Subcutaneous adipose tissue (tissue), 4 donors: Measurements from ENCODE around the gene PLCXD3. TPM values are rescaled to one million over a fixed set of nuclear protein-coding genes. Genes with fewer than 3 reads are reported as not detected.

Experiments
- total RNA-seq, 4 donors: library from RNA; depleted of rRNA; stranded (reverse); fragments of >200 nt; gene quantifications; one replicate each; pipeline ENCODE4 v1.1.0, GENCODE V29; 2016
- TF ChIP-seq, protein P1 (sequence below): fragments of 450-650 bp; IDR thresholded peaks from one replicate; pipeline ENCODE4 v1.5.1; 2016; ENCODE audit warnings: low read depth, mild to moderate bottlenecking, control low read depth, antibody characterized with exemption, moderate library complexity

PLCXD3 gene
- total RNA-seq, 4 donors from 2014 or later: 3.4 to 8.1 (median 7.1) TPM

DNA sequence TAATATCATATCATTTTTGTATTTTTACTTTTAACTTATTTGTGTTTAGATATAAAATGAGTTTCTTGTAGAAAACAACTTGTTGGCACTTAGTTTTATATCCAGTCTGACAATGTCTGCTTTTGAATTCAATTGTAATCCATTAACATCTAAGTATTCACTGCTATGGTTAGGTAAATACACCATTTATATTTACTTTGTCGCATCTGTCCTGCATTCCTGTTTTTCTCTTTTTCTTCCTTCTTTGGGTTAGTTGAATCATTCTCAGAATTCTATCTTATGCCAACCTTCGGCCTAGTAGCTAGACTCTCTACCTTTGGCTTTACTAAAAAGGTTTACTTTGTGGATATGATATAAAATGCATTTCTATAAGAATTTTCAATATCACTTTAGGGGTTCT, 107.6 kb downstream of the PLCXD3 start:
- TF ChIP-seq, protein P1, sequence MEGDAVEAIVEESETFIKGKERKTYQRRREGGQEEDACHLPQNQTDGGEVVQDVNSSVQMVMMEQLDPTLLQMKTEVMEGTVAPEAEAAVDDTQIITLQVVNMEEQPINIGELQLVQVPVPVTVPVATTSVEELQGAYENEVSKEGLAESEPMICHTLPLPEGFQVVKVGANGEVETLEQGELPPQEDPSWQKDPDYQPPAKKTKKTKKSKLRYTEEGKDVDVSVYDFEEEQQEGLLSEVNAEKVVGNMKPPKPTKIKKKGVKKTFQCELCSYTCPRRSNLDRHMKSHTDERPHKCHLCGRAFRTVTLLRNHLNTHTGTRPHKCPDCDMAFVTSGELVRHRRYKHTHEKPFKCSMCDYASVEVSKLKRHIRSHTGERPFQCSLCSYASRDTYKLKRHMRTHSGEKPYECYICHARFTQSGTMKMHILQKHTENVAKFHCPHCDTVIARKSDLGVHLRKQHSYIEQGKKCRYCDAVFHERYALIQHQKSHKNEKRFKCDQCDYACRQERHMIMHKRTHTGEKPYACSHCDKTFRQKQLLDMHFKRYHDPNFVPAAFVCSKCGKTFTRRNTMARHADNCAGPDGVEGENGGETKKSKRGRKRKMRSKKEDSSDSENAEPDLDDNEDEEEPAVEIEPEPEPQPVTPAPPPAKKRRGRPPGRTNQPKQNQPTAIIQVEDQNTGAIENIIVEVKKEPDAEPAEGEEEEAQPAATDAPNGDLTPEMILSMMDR: no peak

DNA sequence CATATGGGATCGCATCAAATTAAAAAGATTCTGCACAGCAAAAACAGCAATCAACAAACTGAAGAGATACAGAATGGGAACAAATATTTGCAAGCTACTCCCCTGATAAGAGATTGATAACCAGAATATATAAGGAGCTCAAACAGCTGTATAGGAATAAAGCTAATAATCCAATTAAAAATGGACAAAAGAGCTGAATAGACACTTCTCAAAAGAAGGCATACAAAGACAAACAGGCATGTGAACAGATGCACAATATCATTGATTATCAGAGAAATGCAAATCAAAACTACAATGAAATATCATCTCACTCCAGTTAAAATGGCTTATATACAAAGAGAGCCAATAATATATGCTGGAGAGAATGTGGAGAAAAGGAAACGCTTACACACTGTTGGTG, 110.6 kb downstream of the PLCXD3 start:
- TF ChIP-seq, protein P1: no peak

- TF ChIP-seq, protein P1: no peak
These were observed 118.4 kb downstream of the PLCXD3 start for GRCh38 chr5:41392016-41392415.

- TF ChIP-seq, protein P1: no peak
These were observed 135.8 kb downstream of the PLCXD3 start for GRCh38 chr5:41374631-41375030.

DNA sequence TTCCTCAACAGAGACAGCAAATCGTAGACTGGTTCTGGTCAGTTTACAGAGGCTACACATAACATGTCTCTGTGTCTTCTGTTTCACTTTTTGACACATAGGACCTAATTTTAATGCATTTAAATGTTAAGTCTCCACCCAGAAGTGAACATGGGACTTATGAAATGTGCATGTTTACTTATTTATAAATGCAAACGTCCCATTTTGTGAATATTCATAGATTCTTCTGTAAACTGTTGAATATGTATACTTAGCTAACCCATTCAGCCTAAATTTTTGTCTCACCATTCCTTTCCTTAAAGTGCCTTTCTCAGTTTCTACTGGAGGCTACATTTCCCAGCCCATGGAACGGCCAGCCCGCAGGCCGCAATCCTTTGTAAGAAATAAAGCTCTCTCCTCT, 137.2 kb downstream of the PLCXD3 start:
- TF ChIP-seq, protein P1: no peak

- TF ChIP-seq, protein P1: no peak
These were observed 138.7 kb downstream of the PLCXD3 start for GRCh38 chr5:41371738-41372137.

- TF ChIP-seq, protein P1: no peak
These were observed 139.9 kb downstream of the PLCXD3 start for GRCh38 chr5:41370482-41370881.
